Left ventricle myocardium superior (tissue), 1 donor: ENCODE measurements around the gene SEMA4F. TPM values are rescaled to one million over a fixed set of nuclear protein-coding genes. Genes with fewer than 3 reads are reported as not detected.
"Not testable (repeated sequence)": the region's sequence is repeated elsewhere in the genome, so short reads cannot be mapped to it uniquely, and the experiment has no call there.

Experiments
- ATAC-seq: fragments of 200-7000 bp; cut with Tn5 transposase; one replicate; pipeline ENCODE4 v1.9.1; 2020; ENCODE audit warnings: mild to moderate bottlenecking, moderate library complexity
- DNase-seq: peaks from one replicate; pipeline ENCODE4 v3.0.0-alpha.2; 2020
- intact Hi-C: fragments of 100-400 bp; cut with micrococcal nuclease; formaldehyde crosslinking; loops from one replicate; pipeline ENCODE4 v1.11.0; 2022
- long read RNA-seq: library from polyadenylated mRNA; unstranded; transcript quantifications from one replicate; pipeline ENCODE4 v2.0.0, GENCODE V29; 2021
- total RNA-seq: library from RNA; stranded (reverse); fragmentation: NEBNext Ultra II Directional; extraction: Animal tissue kit (Norgen Biotek cat#: 25700); gene quantifications from one replicate; pipeline ENCODE4 v1.2.1, GENCODE V29; 2021
- donor health status: DM: no; HTN: yes; CAD: no; lungs with severe emphysema.

The SEMA4F gene
- total RNA-seq: 3.4 TPM
- long read RNA-seq, full-length matches to known transcripts: 5 of 11 reads
- long read RNA-seq, partial matches to known transcripts: 2 of 11 reads
- long read RNA-seq, other reads (novel, unspliced or antisense): 4 of 11 reads

- peak; percentile 97 for DNase-seq
- intact Hi-C loops: no loop called here
- peak; percentile 99 for ATAC-seq
Observed at GRCh38 chr2:74653985-74654882, at the start of gene SEMA4F. SEMA4F (plus strand) TSS chr2:74654247; CDS start chr2:74654377, 130 bp downstream.

- no peak for DNase-seq
- no peak for ATAC-seq
- intact Hi-C loops: no loop called here
Observed at GRCh38 chr2:74606927-74607326, 47.1 kb upstream of the SEMA4F start.

GRCh38 chr2:74617122-74617521, 36.9 kb upstream of the SEMA4F start:
- intact Hi-C loops: no loop called here
- ATAC-seq (no peak), DNase-seq (no peak)

GRCh38 chr2:74618410-74619083, 35.5 kb upstream of the SEMA4F start:
- intact Hi-C loops: no loop called here
- no peak for DNase-seq
- ATAC-seq: no peak

- DNase-seq: no peak
- no peak for ATAC-seq
- intact Hi-C loops: no loop called here
Observed at GRCh38 chr2:74619651-74620297, 34.3 kb upstream of the SEMA4F start.

- DNase-seq: no peak
- intact Hi-C loops: no loop called here
- ATAC-seq: no peak
Observed at GRCh38 chr2:74620671-74621070, 33.4 kb upstream of the SEMA4F start.

- DNase-seq (no peak), ATAC-seq (no peak)
- intact Hi-C loops: no loop called here
Observed at GRCh38 chr2:74625658-74626425, 28.2 kb upstream of the SEMA4F start.

- intact Hi-C loops: no loop called here
Observed at GRCh38 chr2:74628538-74629105, 25.4 kb upstream of the SEMA4F start.

GRCh38 chr2:74630454-74630853, 23.6 kb upstream of the SEMA4F start:
- DNase-seq, intact Hi-C loops, ATAC-seq: not testable (repeated sequence)

More at GRCh38 chr2:74628538-74629105, 25.4 kb upstream of the SEMA4F start:
- DNase-seq (no peak), ATAC-seq (no peak)

GRCh38 chr2:74632209-74632938, 21.7 kb upstream of the SEMA4F start:
- ATAC-seq: peak; percentile 67
- no peak for DNase-seq
- intact Hi-C loops: no loop called here

- intact Hi-C loops: no loop called here
- ATAC-seq (peak; percentile 72), DNase-seq (no peak)
Observed at GRCh38 chr2:74632939-74633312, 21.1 kb upstream of the SEMA4F start.

- intact Hi-C loops: no loop called here
- no peak for DNase-seq
- ATAC-seq: no peak
Observed at GRCh38 chr2:74639550-74639949, 14.5 kb upstream of the SEMA4F start.

- intact Hi-C loops: no loop called here
- ATAC-seq (no peak), DNase-seq (no peak)
Observed at GRCh38 chr2:74645344-74645743, 8.7 kb upstream of the SEMA4F start.

- intact Hi-C loops: no loop called here
- no peak for ATAC-seq
Observed at GRCh38 chr2:74646201-74646600, 7.8 kb upstream of the SEMA4F start.

GRCh38 chr2:74646834-74647482, 7.1 kb upstream of the SEMA4F start:
- intact Hi-C loops: no loop called here
- DNase-seq: no peak
- ATAC-seq: no peak

More at GRCh38 chr2:74646201-74646600, 7.8 kb upstream of the SEMA4F start:
- DNase-seq: no peak

- ATAC-seq: peak; percentile 41
- intact Hi-C loops: no loop called here
Observed at GRCh38 chr2:74648009-74648443, 6.0 kb upstream of the SEMA4F start, which contains the start of gene M1AP. M1AP (minus strand) TSS chr2:74648330; CDS start chr2:74640275, 8,055 bp downstream.

GRCh38 chr2:74653589-74653984, 460 bp upstream of the SEMA4F start:
- intact Hi-C loops: no loop called here
- DNase-seq: no peak
- ATAC-seq: peak; percentile 7

More at GRCh38 chr2:74648009-74648443, 6.0 kb upstream of the SEMA4F start, which contains the start of gene M1AP:
- DNase-seq: no peak
